ENCODE data around the gene OR1S2. TPM values are rescaled to one million over a fixed set of nuclear protein-coding genes. Genes with fewer than 3 reads are reported as not detected.
"Not testable (repeated sequence)": the region's sequence is repeated elsewhere in the genome, so short reads cannot be mapped to it uniquely, and the experiment has no call there.

OR1S2 gene
- total and polyA plus RNA-seq, 2 donors (not counting 1 experiment from before 2014, with no cell fraction given) = not detected

DNA sequence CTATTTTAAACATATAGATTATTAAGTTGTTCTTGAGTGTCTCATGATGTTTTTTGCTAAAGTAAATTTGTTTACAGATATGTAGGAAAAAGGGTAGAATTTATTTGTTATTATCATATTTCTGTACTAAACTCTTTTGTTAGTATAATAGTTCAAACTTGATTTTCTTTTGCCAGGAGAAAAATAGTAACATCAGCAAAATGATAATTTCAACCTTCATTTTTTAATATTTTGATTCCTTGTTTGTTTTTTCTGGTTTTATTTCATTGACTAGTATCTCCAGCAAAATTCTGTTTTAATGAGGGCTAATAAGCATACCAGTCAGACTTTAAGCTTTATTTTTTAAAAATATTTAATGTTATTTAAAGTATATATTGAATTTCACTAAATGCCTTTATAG is 12.5 kb upstream of the OR1S2 start:
- intact Hi-C loops (cut with micrococcal nuclease) = no loop called here
- CTCF ChIA-PET = no interaction called here
- Histone ChIP-seq H3K4me1 (ENCODE audit: control insufficient read depth in 2 of 2, insufficient read depth in 2 of 2, low read length in 2 of 2) (no peaks in the 10 kb centered on the region), H3K9ac (ENCODE audit: low read length) (no peak overlapping the region), H3K27ac (ENCODE audit: low read length in 2 of 2) (no peak overlapping the region), H3K27me3 (replicated peaks in 1 of 4; ENCODE audit: control extremely low read depth in 1 of 4, control insufficient read depth in 3 of 4, insufficient read depth in 4 of 4, low read length in 3 of 4) (no peaks in the 10 kb centered on the region), H3K4me2 (replicated peaks; ENCODE audit: low read depth, low read length, poor library complexity, severe bottlenecking) (no peak overlapping the region), H2AFZ (ENCODE audit: insufficient read depth, low read depth, low read length, poor library complexity, severe bottlenecking) (no peak overlapping the region), H3K9me3 (ENCODE audit: control extremely low read depth in 1 of 3, control insufficient read depth in 2 of 3, insufficient read depth in 1 of 3, low read length in 2 of 3) (no peaks in the 10 kb centered on the region), H4K20me1 (ENCODE audit: control insufficient read depth, insufficient read depth, low read length, poor library complexity, severe bottlenecking) (no peaks in the 10 kb centered on the region), H3K79me2 (ENCODE audit: control insufficient read depth, insufficient read depth, low read length) (no peaks in the 10 kb centered on the region), H3K4me3 (ENCODE audit: control extremely low read depth in 1 of 5, extremely low read depth in 1 of 5, insufficient read depth in 1 of 5, low read depth in 2 of 5, low read length in 4 of 5) (no peak overlapping the region), H3K36me3 (replicated peaks in 1 of 2; ENCODE audit: control extremely low read depth in 1 of 2, control insufficient read depth in 1 of 2, extremely low read depth in 1 of 2, insufficient read depth in 2 of 2, low read length in 1 of 2) (no peaks in the 10 kb centered on the region)
- H3K27ac Mint-ChIP-seq = no peak overlapping the region
- POLR2A ChIA-PET = no interaction called here
- TF ChIP-seq, protein P1, sequence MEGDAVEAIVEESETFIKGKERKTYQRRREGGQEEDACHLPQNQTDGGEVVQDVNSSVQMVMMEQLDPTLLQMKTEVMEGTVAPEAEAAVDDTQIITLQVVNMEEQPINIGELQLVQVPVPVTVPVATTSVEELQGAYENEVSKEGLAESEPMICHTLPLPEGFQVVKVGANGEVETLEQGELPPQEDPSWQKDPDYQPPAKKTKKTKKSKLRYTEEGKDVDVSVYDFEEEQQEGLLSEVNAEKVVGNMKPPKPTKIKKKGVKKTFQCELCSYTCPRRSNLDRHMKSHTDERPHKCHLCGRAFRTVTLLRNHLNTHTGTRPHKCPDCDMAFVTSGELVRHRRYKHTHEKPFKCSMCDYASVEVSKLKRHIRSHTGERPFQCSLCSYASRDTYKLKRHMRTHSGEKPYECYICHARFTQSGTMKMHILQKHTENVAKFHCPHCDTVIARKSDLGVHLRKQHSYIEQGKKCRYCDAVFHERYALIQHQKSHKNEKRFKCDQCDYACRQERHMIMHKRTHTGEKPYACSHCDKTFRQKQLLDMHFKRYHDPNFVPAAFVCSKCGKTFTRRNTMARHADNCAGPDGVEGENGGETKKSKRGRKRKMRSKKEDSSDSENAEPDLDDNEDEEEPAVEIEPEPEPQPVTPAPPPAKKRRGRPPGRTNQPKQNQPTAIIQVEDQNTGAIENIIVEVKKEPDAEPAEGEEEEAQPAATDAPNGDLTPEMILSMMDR (IDR thresholded peaks at IDR 0.05) = no peak
- no peak for TF ChIP-seq EZH2 (IDR thresholded peaks at IDR 0.05; ENCODE audit: borderline replicate concordance, insufficient read depth, low read depth, low read length, poor library complexity, severe bottlenecking)
- no peak for ATAC-seq (ENCODE audit: low read depth)
- H3K4me1 Mint-ChIP-seq = no peaks in the 10 kb centered on the region
- no peak overlapping the region for H3K4me3 Mint-ChIP-seq
- no peaks in the 10 kb centered on the region for H3K9me3 Mint-ChIP-seq (ENCODE audit: insufficient read depth)
- H3K27me3 Mint-ChIP-seq = peaks cover 14% of the 10 kb centered on the region
- no peak for DNase-seq

DNA sequence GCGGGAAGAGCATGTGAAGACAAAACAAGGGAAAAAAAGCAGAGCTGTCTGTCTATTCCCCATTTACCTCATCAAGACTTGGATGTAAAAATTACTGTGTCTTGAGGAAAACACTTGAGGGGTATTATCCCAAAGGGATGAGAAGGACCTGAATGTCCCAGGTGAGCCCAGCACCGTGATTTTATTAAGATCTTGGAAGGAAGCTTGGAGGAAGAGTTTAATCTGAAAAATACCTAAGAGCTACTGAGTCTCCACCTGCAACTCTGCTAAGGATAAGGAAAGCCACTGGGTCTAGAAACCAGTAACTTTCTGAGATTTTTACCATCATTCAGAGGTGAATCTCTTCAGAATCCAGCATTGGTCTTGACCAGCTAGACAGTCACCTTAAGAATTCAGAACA is 8.5 kb upstream of the OR1S2 start, which contains the start of gene OR1S1:
Gene OR1S1 (plus strand): TSS at position 301 of the 400 bp plus-strand sequence.
- DNase-seq; H3K9me3 ChIP-seq (ENCODE audit: control extremely low read depth in 1 of 3, control insufficient read depth in 2 of 3, insufficient read depth in 1 of 3, low read length in 2 of 3); intact Hi-C loops (cut with micrococcal nuclease); H3K4me1 ChIP-seq (ENCODE audit: control insufficient read depth in 2 of 2, insufficient read depth in 2 of 2, low read length in 2 of 2); H3K4me3 ChIP-seq (ENCODE audit: control extremely low read depth in 1 of 5, extremely low read depth in 1 of 5, insufficient read depth in 1 of 5, low read depth in 2 of 5, low read length in 4 of 5); H3K4me1 Mint-ChIP-seq; CTCF ChIA-PET; ATAC-seq (ENCODE audit: low read depth); H3K4me2 ChIP-seq (replicated peaks; ENCODE audit: low read depth, low read length, poor library complexity, severe bottlenecking); H3K27me3 ChIP-seq (replicated peaks in 1 of 4; ENCODE audit: control extremely low read depth in 1 of 4, control insufficient read depth in 3 of 4, insufficient read depth in 4 of 4, low read length in 3 of 4); H3K79me2 ChIP-seq (ENCODE audit: control insufficient read depth, insufficient read depth, low read length); H3K9ac ChIP-seq (ENCODE audit: low read length); H3K27ac Mint-ChIP-seq; H2AFZ ChIP-seq (ENCODE audit: insufficient read depth, low read depth, low read length, poor library complexity, severe bottlenecking); H3K9me3 Mint-ChIP-seq (ENCODE audit: insufficient read depth); H3K36me3 ChIP-seq (replicated peaks in 1 of 2; ENCODE audit: control extremely low read depth in 1 of 2, control insufficient read depth in 1 of 2, extremely low read depth in 1 of 2, insufficient read depth in 2 of 2, low read length in 1 of 2); POLR2A ChIA-PET; H4K20me1 ChIP-seq (ENCODE audit: control insufficient read depth, insufficient read depth, low read length, poor library complexity, severe bottlenecking); H3K4me3 Mint-ChIP-seq; H3K27ac ChIP-seq (ENCODE audit: low read length in 2 of 2): not testable (repeated sequence)
- H3K27me3 Mint-ChIP-seq = peaks cover 12% of the 10 kb centered on the region
- no CpG with 5 or more reads among the region's 2 CpGs for WGBS (ENCODE audit: insufficient coverage)

Measured in B cell (primary cell).